Psoas muscle (tissue), 8 donors: ENCODE results near the gene ITFG1. TPM values are rescaled to one million over a fixed set of nuclear protein-coding genes. Genes with fewer than 3 reads are reported as not detected.
A peak's percentile ranks its signal among the peaks of the same experiment; 100 is the strongest.

Experiments
- ATAC-seq, 4 donors: fragments of 200-7000 bp; cut with Tn5 transposase; one replicate each; pipeline ENCODE4 v1.9.1; 2020; ENCODE audit warnings: moderate library complexity in 3 of 4, mild to moderate bottlenecking in 2 of 4
- DNase-seq, 2 donors: peaks; one replicate each; pipeline ENCODE4 v3.0.0-alpha.2; 2020
- H3K27ac ChIP-seq: fragments of 200-600 bp; one replicate; pipeline ENCODE4 v1.8.0; 2022
- H3K27me3 ChIP-seq, 3 donors: fragments of 200-600 bp in 1 of 3; one replicate each; pipeline versions ENCODE4 v1.6.1 to v1.8.0; 2013 to 2022; ENCODE audit warnings: low read length in 2 of 3, mild to moderate bottlenecking in 2 of 3, moderate library complexity in 1 of 3; ENCODE audit not compliant: insufficient read depth in 3 of 3
- H3K36me3 ChIP-seq, 2 donors: fragments of 200-600 bp in 1 of 2; one replicate each; pipeline versions ENCODE4 v1.6.1 to v1.8.0; 2013 to 2022; ENCODE audit warnings: low read depth in 1 of 2, mild to moderate bottlenecking in 1 of 2, moderate library complexity in 1 of 2; ENCODE audit not compliant: insufficient read depth in 1 of 2
- H3K4me1 ChIP-seq: fragments of 200-600 bp; one replicate; pipeline ENCODE4 v1.8.0; 2022
- H3K4me3 ChIP-seq: fragments of 200-600 bp; one replicate; pipeline ENCODE4 v1.8.0; 2022; ENCODE audit warnings: mild to moderate bottlenecking
- H3K9me3 ChIP-seq: fragments of 200-600 bp; one replicate; pipeline ENCODE4 v1.8.0; 2022
- WGBS, 3 donors: extraction: QIAGEN DNeasy Blood & Tissue Kit; methylation state at CpG; one replicate each; pipeline versions ENCODE4 v1.1.6 to v1.1.7; 2013; 5-methylcytosine and 5-hydroxymethylcytosine counted together
- intact Hi-C, 2 donors: fragments of 100-400 bp; cut with DNase I; formaldehyde crosslinking; loops; one replicate each; pipeline versions ENCODE4 v1.11.0 to v1.14.2; 2022
- polyA plus RNA-seq, 3 donors: library from polyadenylated mRNA; stranded (reverse); fragments of 200-250 nt; gene quantifications; one replicate each; pipeline ENCODE4 v1.2.3, GENCODE V29; 2013
- total RNA-seq, 4 donors: library from RNA; stranded (reverse); fragmentation: NEBNext Ultra II Directional in 2 of 4; extraction: Animal tissue kit (Norgen Biotek cat#: 25700) in 2 of 4; gene quantifications; one replicate each; pipeline versions ENCODE4 v1.2.1 to v1.2.4, GENCODE V29; 2021 to 2023
- TF ChIP-seq, protein P1 (sequence below): fragments of 200-600 bp; IDR thresholded peaks from one replicate; pipeline ENCODE4 v1.8.0; 2022; ENCODE audit warnings: antibody characterized with exemption
- donor health status: healthy with polysubstance abuse.
- donor health status: DM: no; HTN: no; CAD: no; lungs with moderate emphysema.
- donor health status: Bipolar disorder and iron deficiency.
- donor health status: healthy.
- donor health status: DM: yes; HTN: yes; CAD: no.
- donor health status: DM: no; HTN: no; CAD: no.
- donor health status: DM: no; HTN: no; CAD: no.
- donor health status: DM: yes; HTN: yes; CAD: no.

Gene ITFG1
- total and polyA plus RNA-seq, 7 donors: 13.0 to 30.3 (median 22.6) TPM

GRCh38 chr16:47503936-47504335 lies 43.1 kb upstream of the ITFG1 start:
- no peaks in the 10 kb centered on the region for H3K4me1 ChIP-seq
- intact Hi-C loops: no loop called here
- 88 to 94% (median 89%) methylated on average over 1 of the region's 1 CpG for WGBS, 3 donors
- no peaks in the 10 kb centered on the region for H3K27me3 ChIP-seq
- no peak overlapping the region for H3K27ac ChIP-seq
- no peak for ATAC-seq
- H3K4me3 ChIP-seq: no peak overlapping the region
- no peak for DNase-seq
- peaks cover 5 to 79% of the 10 kb centered on the region in 2 donors for H3K36me3 ChIP-seq
- TF ChIP-seq, protein P1, sequence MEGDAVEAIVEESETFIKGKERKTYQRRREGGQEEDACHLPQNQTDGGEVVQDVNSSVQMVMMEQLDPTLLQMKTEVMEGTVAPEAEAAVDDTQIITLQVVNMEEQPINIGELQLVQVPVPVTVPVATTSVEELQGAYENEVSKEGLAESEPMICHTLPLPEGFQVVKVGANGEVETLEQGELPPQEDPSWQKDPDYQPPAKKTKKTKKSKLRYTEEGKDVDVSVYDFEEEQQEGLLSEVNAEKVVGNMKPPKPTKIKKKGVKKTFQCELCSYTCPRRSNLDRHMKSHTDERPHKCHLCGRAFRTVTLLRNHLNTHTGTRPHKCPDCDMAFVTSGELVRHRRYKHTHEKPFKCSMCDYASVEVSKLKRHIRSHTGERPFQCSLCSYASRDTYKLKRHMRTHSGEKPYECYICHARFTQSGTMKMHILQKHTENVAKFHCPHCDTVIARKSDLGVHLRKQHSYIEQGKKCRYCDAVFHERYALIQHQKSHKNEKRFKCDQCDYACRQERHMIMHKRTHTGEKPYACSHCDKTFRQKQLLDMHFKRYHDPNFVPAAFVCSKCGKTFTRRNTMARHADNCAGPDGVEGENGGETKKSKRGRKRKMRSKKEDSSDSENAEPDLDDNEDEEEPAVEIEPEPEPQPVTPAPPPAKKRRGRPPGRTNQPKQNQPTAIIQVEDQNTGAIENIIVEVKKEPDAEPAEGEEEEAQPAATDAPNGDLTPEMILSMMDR: no peak
- no peaks in the 10 kb centered on the region for H3K9me3 ChIP-seq

DNA sequence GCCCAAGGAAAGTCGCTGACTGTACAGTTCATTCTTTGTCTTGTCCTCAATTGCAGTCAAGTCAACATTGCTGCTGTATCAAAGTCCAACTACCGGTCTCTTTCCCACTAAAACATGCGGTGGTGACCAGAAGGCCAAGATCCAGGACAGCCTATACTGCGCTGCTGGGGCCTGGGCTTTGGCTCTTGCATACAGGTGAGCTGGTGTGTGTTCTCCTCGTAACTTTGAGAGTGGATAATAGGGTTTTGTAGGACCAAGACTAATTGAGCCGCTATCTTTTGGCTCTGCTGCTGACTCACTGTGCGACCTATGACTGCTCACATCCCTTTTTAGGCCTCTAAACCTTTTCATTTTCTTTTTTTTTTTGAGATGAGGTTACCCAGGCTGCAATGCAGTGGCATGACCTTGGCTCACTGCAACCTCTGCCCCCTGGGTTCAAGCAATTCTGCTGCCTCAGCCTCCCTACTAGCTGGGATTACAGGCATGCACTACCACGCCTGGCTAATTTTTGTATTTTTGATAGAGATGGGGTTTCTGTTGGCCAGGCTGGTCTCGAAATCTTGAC lies 38.9 kb upstream of the ITFG1 start:
- peaks cover 5 to 76% of the 10 kb centered on the region in 2 donors for H3K36me3 ChIP-seq
- TF ChIP-seq, protein P1: no peak
- no peak overlapping the region for H3K27ac ChIP-seq
- no peaks in the 10 kb centered on the region for H3K9me3 ChIP-seq
- ATAC-seq (no peak), DNase-seq (no peak)
- intact Hi-C loops: no loop called here
- H3K27me3 ChIP-seq: no peaks in the 10 kb centered on the region
- peaks cover under 1% of the 10 kb centered on the region for H3K4me1 ChIP-seq
- H3K4me3 ChIP-seq: no peak overlapping the region
- 97 to 98% (median 98%) methylated on average over 9 of the region's 9 CpGs for WGBS, 3 donors

- Histone ChIP-seq H3K4me3 (no peak overlapping the region), H3K27me3 (no peaks in the 10 kb centered on the region), H3K27ac (no peak overlapping the region), H3K9me3 (no peaks in the 10 kb centered on the region), H3K4me1 (peaks cover 7% of the 10 kb centered on the region), H3K36me3 (peaks cover 5 to 70% of the 10 kb centered on the region in 2 donors)
- WGBS, 3 donors: 93 to 97% (median 96%) methylated on average over 2 of the region's 2 CpGs
- DNase-seq: no peak
- ATAC-seq: no peak
- TF ChIP-seq, protein P1: no peak
- intact Hi-C loops: no loop called here
Measured at GRCh38 chr16:47499080-47499699, 38.3 kb upstream of the ITFG1 start.

DNA sequence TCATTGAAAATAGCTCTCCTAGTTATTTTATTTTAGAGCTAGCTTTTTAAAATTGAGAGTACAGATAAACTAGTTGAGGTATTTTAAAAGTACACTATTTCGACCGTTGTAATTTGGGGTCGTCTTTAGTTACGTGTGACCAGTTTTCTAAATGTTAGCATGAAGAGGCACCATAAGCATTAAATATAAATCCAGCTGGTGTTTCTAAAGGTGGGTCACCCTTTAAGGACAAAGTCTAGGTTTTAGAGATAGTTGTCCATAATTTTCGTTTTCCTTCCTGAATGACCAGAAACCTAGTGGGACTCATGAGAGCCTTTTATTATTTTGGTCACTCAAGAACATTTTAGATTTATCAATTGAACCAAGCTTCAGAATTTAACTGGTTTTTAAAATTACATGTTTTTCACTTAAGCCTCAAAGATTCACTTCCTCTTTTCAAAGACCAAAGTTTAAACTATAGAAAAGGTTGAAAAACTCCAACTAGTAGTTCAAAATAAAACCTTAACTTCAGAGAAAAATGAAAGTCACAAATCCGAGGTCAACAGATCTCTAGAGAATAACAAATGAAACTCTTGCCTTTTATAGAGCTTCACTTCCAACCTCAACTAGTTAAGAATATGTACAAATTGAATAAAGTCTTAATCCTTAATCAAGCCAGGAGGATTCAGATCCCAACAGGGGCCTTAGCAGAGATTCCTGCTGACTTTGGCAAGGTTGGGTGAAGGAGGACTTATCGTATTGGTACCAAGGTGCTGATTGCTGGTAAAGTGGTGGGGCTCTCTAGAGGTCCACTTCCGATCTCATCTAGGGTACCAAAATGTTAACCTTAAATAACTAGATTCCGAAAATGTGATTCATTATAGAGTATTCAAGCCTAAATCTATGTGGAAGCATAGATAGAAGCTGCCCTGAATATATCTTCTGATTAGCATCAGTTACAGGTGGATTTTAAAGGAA lies 32.8 kb upstream of the ITFG1 start:
- Histone ChIP-seq H3K4me3 (peak overlapping the region; percentile 39), H3K27me3 (no peaks in the 10 kb centered on the region), H3K36me3 (peaks cover 0 to 15% of the 10 kb centered on the region in 2 donors), H3K9me3 (peaks cover 21% of the 10 kb centered on the region), H3K4me1 (peaks cover 28% of the 10 kb centered on the region), H3K27ac (peak overlapping the region; percentile 51)
- intact Hi-C loops: no loop called here
- ATAC-seq (no peak), DNase-seq (no peak)
- WGBS, 3 donors: 73 to 82% (median 75%) methylated on average over 9 of the region's 9 CpGs
- TF ChIP-seq, protein P1: no peak
